Measurements from ENCODE around the gene BLCAP. TPM values are rescaled to one million over a fixed set of nuclear protein-coding genes. Genes with fewer than 3 reads are reported as not detected.

Gene BLCAP
- total RNA-seq, 1 donor from 2014 or later = 97.2 TPM

- Mint-ChIP-seq H3K4me1 (ENCODE audit: low read depth, unreplicated experiment) (peaks cover 11% of the 10 kb centered on the region), H3K36me3 (ENCODE audit: unreplicated experiment) (no peaks in the 10 kb centered on the region), H3K4me3 (ENCODE audit: unreplicated experiment) (no peak overlapping the region), H3K9me3 (ENCODE audit: unreplicated experiment) (peaks cover 1% of the 10 kb centered on the region), H3K27ac (ENCODE audit: unreplicated experiment) (peak overlapping the region; percentile 50), H3K27me3 (ENCODE audit: unreplicated experiment) (no peaks in the 10 kb centered on the region)
- DNase-seq = no peak
- TF ChIP-seq CTCF (IDR thresholded peaks at IDR 0.05; ENCODE audit: partially characterized antibody, unreplicated experiment) = peak; percentile 79
These were observed 6.9 kb upstream of the BLCAP start for GRCh38 chr20:37534401-37535157.

- H3K4me1 Mint-ChIP-seq (ENCODE audit: low read depth, unreplicated experiment) = peaks cover 16% of the 10 kb centered on the region
- no peaks in the 10 kb centered on the region for H3K36me3 Mint-ChIP-seq (ENCODE audit: unreplicated experiment)
- no peak overlapping the region for H3K27ac Mint-ChIP-seq (ENCODE audit: unreplicated experiment)
- no peak for DNase-seq
- no peak overlapping the region for H3K4me3 Mint-ChIP-seq (ENCODE audit: unreplicated experiment)
- peaks cover 4% of the 10 kb centered on the region for H3K9me3 Mint-ChIP-seq (ENCODE audit: unreplicated experiment)
- no peaks in the 10 kb centered on the region for H3K27me3 Mint-ChIP-seq (ENCODE audit: unreplicated experiment)
- TF ChIP-seq CTCF (IDR thresholded peaks at IDR 0.05; ENCODE audit: partially characterized antibody, unreplicated experiment) = no peak
These were observed 5.6 kb upstream of the BLCAP start for GRCh38 chr20:37533154-37533715.

- no peak for DNase-seq
- H3K4me3 Mint-ChIP-seq (ENCODE audit: unreplicated experiment) = no peak overlapping the region
- peaks cover 2% of the 10 kb centered on the region for H3K27me3 Mint-ChIP-seq (ENCODE audit: unreplicated experiment)
- H3K36me3 Mint-ChIP-seq (ENCODE audit: unreplicated experiment) = no peaks in the 10 kb centered on the region
- peaks cover 7% of the 10 kb centered on the region for H3K9me3 Mint-ChIP-seq (ENCODE audit: unreplicated experiment)
- H3K4me1 Mint-ChIP-seq (ENCODE audit: low read depth, unreplicated experiment) = peaks cover 11% of the 10 kb centered on the region
- no peak for TF ChIP-seq CTCF (IDR thresholded peaks at IDR 0.05; ENCODE audit: partially characterized antibody, unreplicated experiment)
- no peak overlapping the region for H3K27ac Mint-ChIP-seq (ENCODE audit: unreplicated experiment)
These were observed 4.2 kb upstream of the BLCAP start for GRCh38 chr20:37531856-37532255.

DNA sequence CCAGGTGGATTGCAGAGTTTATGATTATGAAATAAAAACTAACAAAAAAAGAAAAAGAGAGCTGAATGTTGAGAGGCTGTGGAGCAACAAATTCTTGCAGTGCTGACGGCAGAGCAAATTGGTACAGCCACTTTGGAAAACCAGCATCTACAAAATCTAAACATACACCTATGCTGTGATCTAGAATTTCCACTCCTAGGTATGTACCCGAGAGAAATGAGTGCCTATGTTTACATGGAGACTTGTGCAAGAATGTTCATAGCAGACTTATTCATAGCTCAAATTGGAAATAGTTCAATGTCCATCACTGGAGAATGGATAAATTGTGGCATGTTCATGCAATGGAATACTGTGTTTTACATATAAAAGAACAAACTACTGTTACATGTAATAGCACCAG is 3.0 kb upstream of the BLCAP start:
- Mint-ChIP-seq H3K27me3 (ENCODE audit: unreplicated experiment) (peaks cover 2% of the 10 kb centered on the region), H3K4me1 (ENCODE audit: low read depth, unreplicated experiment) (peaks cover 18% of the 10 kb centered on the region), H3K27ac (ENCODE audit: unreplicated experiment) (no peak overlapping the region), H3K36me3 (ENCODE audit: unreplicated experiment) (no peaks in the 10 kb centered on the region), H3K9me3 (ENCODE audit: unreplicated experiment) (peaks cover 7% of the 10 kb centered on the region), H3K4me3 (ENCODE audit: unreplicated experiment) (no peak overlapping the region)
- no peak for TF ChIP-seq CTCF (IDR thresholded peaks at IDR 0.05; ENCODE audit: partially characterized antibody, unreplicated experiment)
- no peak for DNase-seq

- Mint-ChIP-seq H3K4me3 (ENCODE audit: unreplicated experiment) (no peak overlapping the region), H3K9me3 (ENCODE audit: unreplicated experiment) (peaks cover 7% of the 10 kb centered on the region), H3K36me3 (ENCODE audit: unreplicated experiment) (no peaks in the 10 kb centered on the region), H3K4me1 (ENCODE audit: low read depth, unreplicated experiment) (peaks cover 24% of the 10 kb centered on the region), H3K27me3 (ENCODE audit: unreplicated experiment) (peaks cover 2% of the 10 kb centered on the region), H3K27ac (ENCODE audit: unreplicated experiment) (no peak overlapping the region)
- DNase-seq = no peak
- TF ChIP-seq CTCF (IDR thresholded peaks at IDR 0.05; ENCODE audit: partially characterized antibody, unreplicated experiment) = no peak
These were observed 2.4 kb upstream of the BLCAP start for GRCh38 chr20:37529968-37530600.

Data from glutamatergic neuron (in vitro differentiated cells).